GM06990 (cell line): ENCODE measurements around the gene SNX1.
"Not testable (repeated sequence)": the region's sequence is repeated elsewhere in the genome, so short reads cannot be mapped to it uniquely, and the experiment has no call there.

ENCODE experiments used
- DNase-seq: peaks from one replicate; pipeline ENCODE4 v3.0.0-alpha.2; 2011; ENCODE audit not compliant: insufficient read length; ENCODE audit errors: extremely low read depth
- H3K27me3 ChIP-seq: replicated peaks from 2 replicates; pipeline ENCODE4 v1.6.0; 2011; ENCODE audit warnings: low read length; ENCODE audit not compliant: control insufficient read depth, insufficient read depth
- H3K36me3 ChIP-seq: 2 replicates; pipeline ENCODE4 v1.5.1; 2011; ENCODE audit warnings: low read length; ENCODE audit not compliant: control insufficient read depth, insufficient read depth
- H3K4me3 ChIP-seq: replicated peaks from 2 replicates; pipeline ENCODE4 v1.5.1; 2011; ENCODE audit warnings: low read depth, mild to moderate bottlenecking, control low read depth, low read length
- TF ChIP-seq, protein P1 (sequence below): IDR thresholded peaks from 2 replicates; pipeline ENCODE4 v1.5.1; 2011; ENCODE audit warnings: low read length, control low read depth, mild to moderate bottlenecking, inconsistent platforms; ENCODE audit not compliant: insufficient read depth, poor library complexity, severe bottlenecking

SNX1 gene

DNA sequence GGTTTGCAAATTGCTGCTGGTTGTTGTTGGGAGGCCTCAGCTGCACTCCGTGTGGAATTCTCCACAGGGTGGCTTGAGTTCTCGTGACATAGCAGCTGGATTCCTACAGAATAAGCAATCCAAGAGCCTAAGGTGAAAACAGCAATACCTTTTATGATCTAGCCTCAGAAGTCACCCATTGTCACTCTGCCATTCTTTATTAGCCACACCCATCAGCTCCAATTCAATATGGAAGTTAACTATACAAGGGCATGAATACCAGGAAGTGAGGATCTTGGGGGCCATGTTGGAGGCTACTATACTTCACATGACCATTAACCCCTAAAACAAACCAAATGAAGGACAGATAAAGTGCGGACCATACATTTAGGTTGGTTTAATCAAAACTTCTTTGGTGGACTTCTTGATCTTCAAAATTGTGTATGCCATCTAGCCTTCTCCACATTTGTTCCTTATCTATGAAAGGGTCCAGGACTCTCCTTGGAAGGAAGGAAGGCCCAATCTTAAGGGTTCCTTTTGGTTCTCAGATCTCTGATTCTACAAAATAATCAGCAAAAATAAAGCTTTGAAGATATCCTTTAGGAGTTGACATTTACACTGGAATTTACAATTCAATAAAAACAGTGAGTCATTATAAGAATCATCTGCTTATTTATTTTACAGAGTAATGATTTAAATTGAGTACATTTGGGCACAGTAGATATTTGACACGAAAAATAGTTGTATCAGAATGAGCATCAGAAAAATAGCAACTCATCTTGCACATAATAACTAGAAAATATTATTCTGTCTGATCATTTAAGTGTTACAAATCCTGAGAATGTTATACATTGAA, 23.6 kb upstream of the SNX1 start:
- no peak for DNase-seq
- no peak overlapping the region for H3K4me3 ChIP-seq
- no peaks in the 10 kb centered on the region for H3K27me3 ChIP-seq
- peaks cover 12% of the 10 kb centered on the region for H3K36me3 ChIP-seq
- TF ChIP-seq, protein P1, sequence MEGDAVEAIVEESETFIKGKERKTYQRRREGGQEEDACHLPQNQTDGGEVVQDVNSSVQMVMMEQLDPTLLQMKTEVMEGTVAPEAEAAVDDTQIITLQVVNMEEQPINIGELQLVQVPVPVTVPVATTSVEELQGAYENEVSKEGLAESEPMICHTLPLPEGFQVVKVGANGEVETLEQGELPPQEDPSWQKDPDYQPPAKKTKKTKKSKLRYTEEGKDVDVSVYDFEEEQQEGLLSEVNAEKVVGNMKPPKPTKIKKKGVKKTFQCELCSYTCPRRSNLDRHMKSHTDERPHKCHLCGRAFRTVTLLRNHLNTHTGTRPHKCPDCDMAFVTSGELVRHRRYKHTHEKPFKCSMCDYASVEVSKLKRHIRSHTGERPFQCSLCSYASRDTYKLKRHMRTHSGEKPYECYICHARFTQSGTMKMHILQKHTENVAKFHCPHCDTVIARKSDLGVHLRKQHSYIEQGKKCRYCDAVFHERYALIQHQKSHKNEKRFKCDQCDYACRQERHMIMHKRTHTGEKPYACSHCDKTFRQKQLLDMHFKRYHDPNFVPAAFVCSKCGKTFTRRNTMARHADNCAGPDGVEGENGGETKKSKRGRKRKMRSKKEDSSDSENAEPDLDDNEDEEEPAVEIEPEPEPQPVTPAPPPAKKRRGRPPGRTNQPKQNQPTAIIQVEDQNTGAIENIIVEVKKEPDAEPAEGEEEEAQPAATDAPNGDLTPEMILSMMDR = no peak

DNA sequence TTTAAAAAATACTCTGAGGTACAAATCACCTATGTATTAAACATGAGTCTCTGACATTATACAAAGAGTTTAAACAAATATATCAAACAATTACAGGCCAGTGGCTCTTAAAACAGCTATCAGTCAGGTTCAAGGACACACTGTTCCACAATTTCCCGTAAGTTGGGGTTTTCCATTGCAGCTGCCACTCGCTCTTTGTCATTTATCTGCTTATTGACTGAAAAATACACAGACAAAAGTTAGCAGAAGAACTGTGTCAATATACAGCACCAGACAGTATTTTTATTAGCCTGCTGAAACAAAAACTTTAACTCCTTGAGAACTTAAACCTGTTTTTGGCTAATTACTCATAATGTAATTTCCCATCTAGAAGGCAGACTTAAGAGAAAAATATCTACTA, 23.0 kb upstream of the SNX1 start:
- Histone ChIP-seq H3K4me3 (no peak overlapping the region), H3K27me3 (no peaks in the 10 kb centered on the region), H3K36me3 (peaks cover 12% of the 10 kb centered on the region)
- TF ChIP-seq, protein P1 = no peak
- no peak for DNase-seq

DNA sequence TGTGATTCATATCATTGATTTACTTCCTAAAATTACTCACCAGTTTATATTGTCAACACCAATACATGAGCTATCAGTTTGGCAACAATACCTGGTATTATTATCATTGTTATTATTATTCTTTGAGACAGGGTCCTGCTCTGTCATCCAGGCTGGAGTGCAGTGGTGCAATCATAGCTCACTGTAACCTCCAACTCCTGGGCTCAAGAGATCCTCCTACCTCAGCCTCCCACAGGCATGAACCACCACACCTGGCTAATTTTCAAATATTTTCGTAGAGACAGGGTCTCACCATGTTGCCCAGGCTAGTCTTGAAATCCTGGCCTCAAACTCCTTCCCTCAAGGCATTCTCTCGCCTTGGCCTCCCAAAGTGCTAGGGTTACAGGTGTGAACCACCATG, 22.3 kb upstream of the SNX1 start:
- H3K27me3 ChIP-seq, DNase-seq, H3K4me3 ChIP-seq: not testable (repeated sequence)
- H3K36me3 ChIP-seq = peaks cover 12% of the 10 kb centered on the region

DNA sequence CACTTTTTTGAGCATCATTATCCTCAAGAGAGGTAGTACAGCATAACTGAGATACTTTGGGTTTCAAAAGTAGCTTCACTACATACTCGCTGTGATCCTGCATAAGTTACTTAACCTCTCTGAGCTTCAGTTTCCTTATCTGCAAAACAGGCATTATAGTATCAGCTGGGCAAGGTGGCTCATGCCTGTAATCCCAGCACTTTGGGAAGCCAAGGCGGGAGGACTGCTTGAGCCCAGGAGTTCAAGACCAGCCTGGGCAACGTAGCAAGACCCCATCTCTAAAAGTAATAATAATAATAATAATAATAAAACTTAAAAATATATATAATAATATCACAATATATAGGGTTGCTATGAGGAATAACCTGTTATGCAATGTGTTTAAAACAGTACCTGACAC, 13.0 kb upstream of the SNX1 start:
- TF ChIP-seq, protein P1 = no peak
- Histone ChIP-seq H3K27me3 (no peaks in the 10 kb centered on the region), H3K36me3 (peaks cover 3% of the 10 kb centered on the region), H3K4me3 (no peak overlapping the region)
- no peak for DNase-seq

DNA sequence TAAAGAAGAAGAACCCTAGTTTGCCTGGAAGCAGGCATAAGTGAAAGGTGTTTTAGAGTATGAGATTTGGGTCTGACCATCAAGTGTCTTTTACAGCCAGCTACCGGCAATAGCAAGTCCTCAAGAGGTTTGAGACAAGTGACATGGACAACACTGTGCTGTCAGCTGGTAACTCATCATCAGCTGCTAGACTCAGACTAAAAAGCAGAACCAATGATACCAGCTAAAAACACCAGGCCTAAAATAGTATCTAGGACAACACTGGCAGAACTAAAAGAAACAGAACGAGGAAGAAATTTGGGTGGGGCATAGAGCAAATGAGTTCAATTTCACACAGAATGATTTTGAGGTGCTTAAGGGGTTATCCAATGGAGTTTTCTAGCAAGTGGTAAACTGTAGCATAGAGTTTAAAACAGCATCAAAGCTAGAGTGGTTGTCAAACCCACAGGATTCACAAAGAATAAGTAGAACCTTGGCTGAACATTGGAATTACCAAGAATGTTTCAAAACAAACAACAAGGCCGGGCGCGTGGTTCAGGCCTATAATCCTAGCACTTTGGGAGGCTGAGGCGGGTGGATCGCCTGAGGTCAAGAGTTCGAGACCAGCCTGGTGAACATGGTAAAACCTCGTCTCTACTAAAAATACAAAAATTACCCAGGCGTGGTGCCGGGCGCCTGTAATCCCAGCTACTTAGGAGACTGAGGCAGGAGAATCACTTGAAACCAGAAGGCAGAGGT, 6.1 kb upstream of the SNX1 start:
- peak; percentile 44 for DNase-seq
- TF ChIP-seq, protein P1 = no peak
- Histone ChIP-seq H3K36me3 (peaks cover 2% of the 10 kb centered on the region), H3K27me3 (no peaks in the 10 kb centered on the region), H3K4me3 (peak overlapping the region; percentile 25)

DNA sequence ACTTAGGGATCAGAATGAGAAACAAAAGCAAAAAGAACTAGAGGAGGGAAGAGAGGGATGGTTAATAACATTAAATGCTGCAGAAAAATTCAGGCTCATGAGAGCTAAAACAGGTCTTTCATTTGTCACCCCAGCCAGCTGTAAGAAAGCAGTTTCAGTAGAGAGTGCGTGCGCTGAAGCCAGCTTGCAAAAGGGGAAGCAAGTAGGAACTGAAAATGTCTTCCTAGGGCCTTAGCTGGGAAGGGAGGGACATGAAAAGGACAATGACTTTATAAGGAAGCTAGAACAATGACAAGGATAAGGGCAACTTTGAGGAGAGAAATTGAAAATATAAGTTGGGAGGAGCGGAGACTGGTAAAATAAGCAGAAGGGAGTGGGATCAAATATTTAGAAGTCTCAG, 5.3 kb upstream of the SNX1 start:
- TF ChIP-seq, protein P1 = no peak
- H3K27me3 ChIP-seq = no peaks in the 10 kb centered on the region
- peaks cover 2% of the 10 kb centered on the region for H3K36me3 ChIP-seq
- H3K4me3 ChIP-seq = peak overlapping the region; percentile 25
- DNase-seq = no peak
